Measurements from ENCODE around the gene CARD11. TPM values are rescaled to one million over a fixed set of nuclear protein-coding genes. Genes with fewer than 3 reads are reported as not detected.

The CARD11 gene
- total and polyA plus RNA-seq, 4 donors = 0.77 to 1.2 (median 1.1) TPM

DNA sequence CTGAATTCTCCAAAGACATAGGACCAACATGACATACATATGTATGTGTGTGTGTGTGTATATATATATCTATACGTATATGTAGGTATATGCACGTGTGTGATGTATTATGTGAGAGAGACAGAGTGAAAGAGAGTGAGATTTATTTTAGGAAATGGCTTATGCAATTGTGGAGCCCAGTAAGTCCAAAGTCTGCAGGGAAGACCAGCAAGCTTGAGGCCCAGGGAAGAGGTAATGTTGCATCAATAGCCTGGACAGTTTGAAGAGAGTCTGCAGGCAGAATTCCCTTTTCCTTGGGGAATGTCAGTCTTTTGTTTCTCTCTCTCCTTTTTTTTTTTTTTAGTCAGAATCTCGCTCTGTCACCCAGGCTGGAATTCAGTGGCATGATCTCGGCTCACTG lies 33.0 kb upstream of the CARD11 start:
- no peaks in the 10 kb centered on the region for H3K27me3 ChIP-seq (ENCODE audit: control insufficient read depth, insufficient read depth, low read length)
- H3K4me3 ChIP-seq (ENCODE audit: low read depth, low read length) = no peak overlapping the region
- DNase-seq (ENCODE audit: low read depth in 4 of 6, low spot score in 6 of 6) = no peak
- H3K9me3 ChIP-seq (ENCODE audit: control insufficient read depth, insufficient read depth, low read length) = no peaks in the 10 kb centered on the region
- no peaks in the 10 kb centered on the region for H3K36me3 ChIP-seq (ENCODE audit: control insufficient read depth, insufficient read depth, low read length)
- 89% methylated on average over 2 of the region's 4 CpGs for WGBS (ENCODE audit: insufficient coverage)
- no peaks in the 10 kb centered on the region for H3K4me1 ChIP-seq (ENCODE audit: control insufficient read depth, insufficient read depth, low read length)
- no peak overlapping the region for H3K27ac ChIP-seq (ENCODE audit: low read depth, low read length)

DNA sequence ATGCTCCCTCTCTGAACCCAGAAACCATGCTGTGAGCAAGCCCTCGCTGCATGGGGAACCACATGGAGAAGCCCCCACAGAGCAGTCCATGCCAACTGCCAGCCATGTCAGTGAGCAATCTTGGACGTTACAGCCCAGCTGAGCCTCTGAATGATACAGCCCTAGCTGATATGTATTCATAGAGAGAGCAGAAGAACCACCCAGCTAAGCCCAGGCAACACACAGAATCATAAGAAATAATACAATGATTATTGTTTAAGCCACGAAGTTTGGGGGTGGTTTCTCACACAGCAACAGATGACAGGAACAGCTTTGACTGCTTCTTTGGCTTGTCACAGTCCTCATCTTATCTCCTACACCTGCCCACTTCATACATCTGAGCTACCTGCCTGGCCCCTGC lies 32.5 kb upstream of the CARD11 start:
- DNase-seq (ENCODE audit: low read depth in 4 of 6, low spot score in 6 of 6) = no peak
- H3K9me3 ChIP-seq (ENCODE audit: control insufficient read depth, insufficient read depth, low read length) = no peaks in the 10 kb centered on the region
- no peak overlapping the region for H3K4me3 ChIP-seq (ENCODE audit: low read depth, low read length)
- WGBS (ENCODE audit: insufficient coverage) = no CpG with 5 or more reads among the region's 3 CpGs
- no peak overlapping the region for H3K27ac ChIP-seq (ENCODE audit: low read depth, low read length)
- no peaks in the 10 kb centered on the region for H3K36me3 ChIP-seq (ENCODE audit: control insufficient read depth, insufficient read depth, low read length)
- H3K4me1 ChIP-seq (ENCODE audit: control insufficient read depth, insufficient read depth, low read length) = no peaks in the 10 kb centered on the region
- no peaks in the 10 kb centered on the region for H3K27me3 ChIP-seq (ENCODE audit: control insufficient read depth, insufficient read depth, low read length)

DNA sequence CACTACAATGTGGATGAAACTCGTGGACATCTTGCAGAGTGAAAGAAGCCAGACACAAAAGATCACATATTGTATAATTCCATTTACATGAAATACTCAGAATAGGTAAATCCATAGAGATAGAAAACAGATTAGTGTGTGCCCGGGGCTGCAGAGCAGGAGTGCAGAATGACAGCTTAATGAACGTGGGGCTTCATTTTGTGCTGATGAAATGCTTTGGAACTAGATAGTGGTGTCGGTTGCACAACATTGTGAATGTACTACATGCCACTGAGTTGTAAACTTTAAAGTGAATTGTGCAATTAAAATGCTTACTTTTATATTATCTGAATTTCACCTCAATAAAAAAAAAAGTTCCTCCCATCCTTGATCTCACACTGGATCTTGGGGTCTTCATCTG lies 31.8 kb upstream of the CARD11 start:
- Histone ChIP-seq H3K27ac (ENCODE audit: low read depth, low read length) (no peak overlapping the region), H3K27me3 (ENCODE audit: control insufficient read depth, insufficient read depth, low read length) (no peaks in the 10 kb centered on the region), H3K4me1 (ENCODE audit: control insufficient read depth, insufficient read depth, low read length) (no peaks in the 10 kb centered on the region), H3K9me3 (ENCODE audit: control insufficient read depth, insufficient read depth, low read length) (no peaks in the 10 kb centered on the region), H3K36me3 (ENCODE audit: control insufficient read depth, insufficient read depth, low read length) (no peaks in the 10 kb centered on the region), H3K4me3 (ENCODE audit: low read depth, low read length) (no peak overlapping the region)
- WGBS (ENCODE audit: insufficient coverage) = no CpG with 5 or more reads among the region's 4 CpGs
- DNase-seq (ENCODE audit: low read depth in 4 of 6, low spot score in 6 of 6) = no peak

DNA sequence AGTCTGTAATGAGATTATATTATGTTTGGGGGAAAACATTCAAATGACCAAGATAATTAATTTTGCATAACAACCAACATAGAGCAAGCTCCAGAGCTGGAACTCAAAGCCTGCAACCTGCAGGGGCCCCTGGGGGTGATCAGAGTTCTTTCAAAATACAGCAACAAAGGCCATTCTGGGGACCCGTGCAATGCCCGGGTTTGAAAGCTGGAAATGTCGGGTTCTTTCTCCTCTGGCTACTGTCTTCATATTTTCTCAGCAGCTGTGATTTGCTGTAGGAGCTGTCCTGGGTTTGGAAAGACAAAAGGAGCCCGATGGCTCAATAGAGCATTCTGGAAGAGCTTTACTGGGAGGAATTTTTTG lies 30.8 kb upstream of the CARD11 start:
- no peaks in the 10 kb centered on the region for H3K36me3 ChIP-seq (ENCODE audit: control insufficient read depth, insufficient read depth, low read length)
- WGBS (ENCODE audit: insufficient coverage) = 40% methylated on average over 2 of the region's 4 CpGs
- no peak overlapping the region for H3K27ac ChIP-seq (ENCODE audit: low read depth, low read length)
- no peaks in the 10 kb centered on the region for H3K4me1 ChIP-seq (ENCODE audit: control insufficient read depth, insufficient read depth, low read length)
- no peak for DNase-seq (ENCODE audit: low read depth in 4 of 6, low spot score in 6 of 6)
- no peaks in the 10 kb centered on the region for H3K27me3 ChIP-seq (ENCODE audit: control insufficient read depth, insufficient read depth, low read length)
- no peaks in the 10 kb centered on the region for H3K9me3 ChIP-seq (ENCODE audit: control insufficient read depth, insufficient read depth, low read length)
- H3K4me3 ChIP-seq (ENCODE audit: low read depth, low read length) = no peak overlapping the region

DNA sequence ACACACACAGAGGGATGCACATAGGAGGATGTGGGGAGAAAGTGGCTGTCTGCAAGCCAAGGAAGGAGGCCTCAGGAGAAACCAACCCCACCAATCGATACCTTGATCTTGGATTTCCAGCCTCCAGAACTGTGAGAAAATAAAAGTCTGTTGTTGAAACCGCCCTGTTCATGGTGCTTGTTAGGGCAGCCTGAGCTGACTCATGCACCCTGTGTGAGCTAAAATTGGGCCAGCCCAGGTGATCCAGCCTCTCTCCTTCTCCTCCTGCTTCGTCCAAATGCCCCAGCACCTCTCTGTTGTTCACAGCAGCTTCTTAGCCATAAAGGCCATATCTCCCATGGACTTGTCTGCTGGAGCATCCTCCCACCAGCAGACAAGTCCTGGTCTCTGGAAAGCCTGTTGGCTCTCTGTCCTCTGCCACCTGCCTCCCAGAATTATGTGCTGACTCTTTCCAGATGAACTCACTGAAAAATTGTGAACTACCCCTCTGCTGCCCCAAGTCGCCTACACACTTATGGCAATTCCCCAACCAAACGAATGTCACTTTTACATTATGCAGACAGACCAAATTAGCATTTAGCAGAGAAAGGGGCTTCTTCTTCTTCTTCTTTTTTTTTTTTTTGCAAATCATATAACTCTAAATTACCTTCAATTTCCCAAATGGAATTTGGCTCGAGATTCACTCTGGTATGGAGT lies 30.2 kb upstream of the CARD11 start:
- no peak overlapping the region for H3K27ac ChIP-seq (ENCODE audit: low read depth, low read length)
- H3K27me3 ChIP-seq (ENCODE audit: control insufficient read depth, insufficient read depth, low read length) = no peaks in the 10 kb centered on the region
- no peaks in the 10 kb centered on the region for H3K4me1 ChIP-seq (ENCODE audit: control insufficient read depth, insufficient read depth, low read length)
- H3K9me3 ChIP-seq (ENCODE audit: control insufficient read depth, insufficient read depth, low read length) = no peaks in the 10 kb centered on the region
- no peaks in the 10 kb centered on the region for H3K36me3 ChIP-seq (ENCODE audit: control insufficient read depth, insufficient read depth, low read length)
- WGBS (ENCODE audit: insufficient coverage) = 88% methylated on average over 3 of the region's 6 CpGs
- no peak overlapping the region for H3K4me3 ChIP-seq (ENCODE audit: low read depth, low read length)
- peak in 1 of 6 donors; percentile 70 for DNase-seq (ENCODE audit: low read depth in 4 of 6, low spot score in 6 of 6)

DNA sequence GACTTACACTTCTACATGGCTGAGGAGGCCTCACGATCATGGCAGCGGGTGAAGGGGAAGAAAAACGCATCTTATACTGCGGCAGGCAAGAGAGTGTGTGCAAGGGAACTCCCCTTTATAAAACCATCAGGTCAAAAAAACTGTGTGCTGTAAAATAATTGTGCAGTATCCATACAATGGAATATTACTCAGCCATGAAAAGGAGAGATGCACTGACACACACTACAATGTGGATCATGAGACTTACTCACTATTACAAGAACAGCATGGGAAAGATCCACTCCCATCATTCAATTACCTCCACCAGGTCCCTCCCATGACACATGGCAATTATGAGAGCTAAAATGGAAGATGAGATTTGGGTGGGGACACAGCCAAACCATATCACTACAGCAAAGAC lies 27.2 kb upstream of the CARD11 start:
- no peak overlapping the region for H3K27ac ChIP-seq (ENCODE audit: low read depth, low read length)
- H3K4me1 ChIP-seq (ENCODE audit: control insufficient read depth, insufficient read depth, low read length) = no peaks in the 10 kb centered on the region
- no peaks in the 10 kb centered on the region for H3K9me3 ChIP-seq (ENCODE audit: control insufficient read depth, insufficient read depth, low read length)
- no peak overlapping the region for H3K4me3 ChIP-seq (ENCODE audit: low read depth, low read length)
- 100% methylated on average over 3 of the region's 4 CpGs for WGBS (ENCODE audit: insufficient coverage)
- H3K27me3 ChIP-seq (ENCODE audit: control insufficient read depth, insufficient read depth, low read length) = no peaks in the 10 kb centered on the region
- no peaks in the 10 kb centered on the region for H3K36me3 ChIP-seq (ENCODE audit: control insufficient read depth, insufficient read depth, low read length)
- no peak for DNase-seq (ENCODE audit: low read depth in 4 of 6, low spot score in 6 of 6)

DNA sequence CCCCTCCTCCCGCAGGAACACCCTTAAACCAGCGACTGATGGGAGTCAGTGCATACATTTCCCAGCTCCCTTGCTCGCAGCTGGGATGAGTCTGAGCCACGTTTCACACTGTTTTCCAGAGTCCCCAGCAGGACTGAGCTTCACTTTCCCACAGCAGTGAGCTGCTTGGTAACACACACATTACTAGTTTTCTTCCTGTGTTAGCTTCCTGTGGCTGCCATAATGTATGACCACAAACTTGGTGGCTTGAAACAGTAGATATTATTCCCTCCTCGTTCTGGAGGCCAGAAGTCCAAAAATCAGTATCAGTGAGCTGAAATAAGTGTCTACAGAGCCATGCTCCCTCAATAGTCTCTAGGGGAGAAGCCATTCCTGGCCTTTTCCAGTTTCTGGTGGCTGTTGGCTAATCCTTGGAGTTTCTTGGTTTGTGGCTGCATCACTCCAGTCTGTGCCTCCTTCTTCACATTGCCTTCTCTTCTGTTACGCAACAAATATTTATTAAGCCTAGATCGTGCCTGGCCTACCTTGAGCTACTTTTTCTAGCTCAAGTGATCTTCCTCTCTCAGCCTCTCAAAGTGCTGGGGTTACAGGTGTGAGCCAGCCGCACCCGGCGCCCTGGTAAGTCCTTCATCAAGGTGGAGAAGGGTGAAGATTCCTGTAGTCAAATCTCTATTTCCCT lies 26.2 kb upstream of the CARD11 start:
- Histone ChIP-seq H3K36me3 (ENCODE audit: control insufficient read depth, insufficient read depth, low read length) (no peaks in the 10 kb centered on the region), H3K4me3 (ENCODE audit: low read depth, low read length) (no peak overlapping the region), H3K4me1 (ENCODE audit: control insufficient read depth, insufficient read depth, low read length) (no peaks in the 10 kb centered on the region), H3K27me3 (ENCODE audit: control insufficient read depth, insufficient read depth, low read length) (no peaks in the 10 kb centered on the region), H3K9me3 (ENCODE audit: control insufficient read depth, insufficient read depth, low read length) (no peaks in the 10 kb centered on the region), H3K27ac (ENCODE audit: low read depth, low read length) (no peak overlapping the region)
- 65% methylated on average over 5 of the region's 10 CpGs for WGBS (ENCODE audit: insufficient coverage)
- DNase-seq (ENCODE audit: low read depth in 4 of 6, low spot score in 6 of 6) = no peak

DNA sequence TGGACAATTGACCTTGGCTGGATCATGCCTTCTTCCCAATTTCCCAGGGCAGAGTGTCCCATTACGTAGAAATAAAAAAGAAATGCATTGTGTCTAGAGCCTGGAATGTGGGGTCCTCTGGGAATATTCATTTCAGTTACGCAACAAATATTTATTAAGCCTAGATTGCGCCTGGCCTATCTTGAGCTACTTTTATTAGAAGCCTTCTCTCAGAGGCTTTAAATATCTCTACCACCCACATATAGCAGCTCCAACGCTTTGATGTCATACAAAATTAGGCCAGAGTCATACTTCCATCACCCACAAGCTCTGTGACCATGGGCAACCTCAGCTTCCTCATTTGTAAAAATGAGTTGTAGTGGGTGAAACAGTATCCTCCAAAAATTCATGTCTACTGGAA lies 24.9 kb upstream of the CARD11 start:
- WGBS (ENCODE audit: insufficient coverage) = 100% methylated on average over 1 of the region's 4 CpGs
- Histone ChIP-seq H3K36me3 (ENCODE audit: control insufficient read depth, insufficient read depth, low read length) (no peaks in the 10 kb centered on the region), H3K9me3 (ENCODE audit: control insufficient read depth, insufficient read depth, low read length) (no peaks in the 10 kb centered on the region), H3K27ac (ENCODE audit: low read depth, low read length) (no peak overlapping the region), H3K27me3 (ENCODE audit: control insufficient read depth, insufficient read depth, low read length) (no peaks in the 10 kb centered on the region), H3K4me3 (ENCODE audit: low read depth, low read length) (no peak overlapping the region), H3K4me1 (ENCODE audit: control insufficient read depth, insufficient read depth, low read length) (no peaks in the 10 kb centered on the region)
- peak in 1 of 6 donors; percentile 29 for DNase-seq (ENCODE audit: low read depth in 4 of 6, low spot score in 6 of 6)

DNA sequence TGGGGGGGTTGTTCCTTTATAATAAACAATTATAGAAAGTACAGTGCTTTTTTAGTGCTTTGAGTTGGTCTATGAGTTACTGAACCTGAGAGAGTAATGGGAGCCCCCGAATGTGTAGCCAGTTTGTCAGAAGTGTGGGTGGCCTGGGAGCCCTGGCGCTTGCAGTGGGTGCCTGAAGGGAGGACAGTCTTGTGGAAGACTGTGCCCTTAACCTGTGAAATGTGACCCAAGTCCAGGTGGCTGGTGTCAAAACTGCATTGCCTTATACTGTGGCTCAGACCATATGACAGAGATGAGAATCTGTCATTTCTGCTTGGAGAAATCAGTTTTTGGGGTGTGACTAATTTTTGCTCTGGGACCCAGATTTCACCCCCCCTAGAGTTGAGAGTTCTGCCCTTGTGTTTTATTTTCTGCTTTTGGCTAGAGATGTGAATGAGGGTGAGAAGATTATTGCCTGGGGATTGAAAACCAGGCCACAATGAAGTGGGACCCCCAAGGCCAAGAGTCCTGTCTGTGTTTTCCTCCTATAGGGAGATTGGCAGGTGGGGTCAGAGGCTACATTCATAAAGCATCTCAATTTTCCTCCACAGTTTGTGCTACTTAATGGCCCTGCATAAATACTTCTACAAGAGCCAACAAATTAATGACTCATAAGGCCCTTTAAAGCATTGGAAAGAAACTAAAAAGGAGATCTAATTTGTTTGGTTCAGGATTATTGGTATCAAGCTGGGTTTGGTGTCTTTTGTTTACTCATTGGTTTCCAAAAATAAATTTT lies 24.1 kb upstream of the CARD11 start:
- Histone ChIP-seq H3K36me3 (ENCODE audit: control insufficient read depth, insufficient read depth, low read length) (no peaks in the 10 kb centered on the region), H3K9me3 (ENCODE audit: control insufficient read depth, insufficient read depth, low read length) (no peaks in the 10 kb centered on the region), H3K4me3 (ENCODE audit: low read depth, low read length) (no peak overlapping the region), H3K27me3 (ENCODE audit: control insufficient read depth, insufficient read depth, low read length) (no peaks in the 10 kb centered on the region), H3K4me1 (ENCODE audit: control insufficient read depth, insufficient read depth, low read length) (no peaks in the 10 kb centered on the region), H3K27ac (ENCODE audit: low read depth, low read length) (no peak overlapping the region)
- 88% methylated on average over 2 of the region's 2 CpGs for WGBS (ENCODE audit: insufficient coverage)
- DNase-seq (ENCODE audit: low read depth in 4 of 6, low spot score in 6 of 6) = peak in 1 of 6 donors; percentile 62
